Naive B cell (primary cell): Measurements from ENCODE around the gene DCTN5. TPM values are rescaled to one million over a fixed set of nuclear protein-coding genes. Genes with fewer than 3 reads are reported as not detected.

Experiments used
- ATAC-seq, 2 donors: fragments of 150-1000 bp; cut with Tn5 transposase; 2 replicates each; pipeline ENCODE4 v1.10.0; 2021; ENCODE audit warnings: low read depth in 2 of 2, mild to moderate bottlenecking in 2 of 2, moderate library complexity in 2 of 2
- DNase-seq: peaks from one replicate; pipeline ENCODE4 v3.0.0; 2022
- H3K27ac Mint-ChIP-seq, 6 donors: one replicate each; pipeline ENCODE4 v1.8.0; 2020 to 2022; ENCODE audit warnings: mild to moderate bottlenecking in 6 of 6, mixed read lengths in 6 of 6, moderate library complexity in 5 of 6, inconsistent platforms in 2 of 6
- H3K27me3 Mint-ChIP-seq, 3 donors: one replicate each; pipeline ENCODE4 v1.8.0; 2021 to 2022; ENCODE audit warnings: mixed read lengths in 3 of 3, mild to moderate bottlenecking in 1 of 3
- H3K36me3 Mint-ChIP-seq, 2 donors: one replicate each; pipeline ENCODE4 v1.8.0; 2020 to 2022; ENCODE audit warnings: mixed read lengths in 2 of 2, inconsistent platforms in 1 of 2, mild to moderate bottlenecking in 1 of 2
- H3K4me1 Mint-ChIP-seq, 3 donors: one replicate each; pipeline ENCODE4 v1.8.0; 2020 to 2022; ENCODE audit warnings: mixed read lengths in 3 of 3, inconsistent platforms in 1 of 3, mild to moderate bottlenecking in 1 of 3, moderate library complexity in 1 of 3
- H3K4me3 Mint-ChIP-seq, 8 donors: one replicate each; pipeline ENCODE4 v1.8.0; 2020 to 2022; ENCODE audit warnings: mild to moderate bottlenecking in 8 of 8, mixed read lengths in 8 of 8, moderate library complexity in 8 of 8, inconsistent platforms in 2 of 8
- H3K9me3 Mint-ChIP-seq, 7 donors: one replicate each; pipeline ENCODE4 v1.8.0; 2020 to 2022; ENCODE audit warnings: mixed read lengths in 7 of 7, mild to moderate bottlenecking in 5 of 7, inconsistent platforms in 2 of 7, moderate library complexity in 1 of 7
- polyA plus RNA-seq, 6 donors: library from polyadenylated mRNA; unstranded; fragments of 300-500 nt; fragmentation: Illumina TruSeq; gene quantifications; one replicate each; pipeline ENCODE4 v1.2.3, GENCODE V29; 2021; ENCODE audit warnings: low read depth in 6 of 6

The DCTN5 gene
- polyA plus RNA-seq, 6 donors from 2014 or later, result 28.0 to 61.6 (median 48.4) TPM

DNA sequence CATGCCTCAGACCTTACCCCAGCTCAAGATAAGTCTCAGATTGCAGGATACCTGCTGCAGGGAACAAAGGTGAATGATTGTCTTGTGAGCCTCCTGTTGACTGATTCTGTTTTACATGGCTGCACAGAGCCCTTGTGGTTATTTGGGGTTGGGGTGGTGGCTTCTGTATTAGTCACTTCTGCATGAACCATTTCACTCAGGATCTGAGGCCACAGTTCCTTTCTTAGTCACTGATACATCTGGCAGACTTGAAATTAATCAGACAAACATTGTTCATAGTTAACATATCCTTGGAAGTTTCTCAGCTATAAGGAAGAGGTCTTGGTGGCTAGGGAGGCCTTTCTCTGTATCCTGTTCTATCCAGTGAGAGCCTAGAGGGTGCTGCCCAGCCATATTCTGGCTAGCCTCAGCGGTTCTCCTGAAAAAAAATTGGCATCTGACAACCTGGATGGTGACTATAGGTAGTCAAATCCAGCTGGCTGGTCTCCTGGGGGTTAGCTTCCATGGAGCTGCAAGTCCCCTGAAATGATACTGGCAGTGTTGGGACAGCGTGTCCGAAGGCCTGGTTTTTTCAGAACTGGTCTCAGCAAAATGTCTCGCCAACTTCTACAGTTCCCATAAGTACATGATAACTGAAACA lies 29.0 kb downstream of the DCTN5 start:
- Mint-ChIP-seq H3K9me3 (no peaks in the 10 kb centered on the region), H3K4me1 (peaks cover 11 to 25% (median 17%) of the 10 kb centered on the region in 3 donors), H3K36me3 (peaks cover 9 to 39% of the 10 kb centered on the region in 2 donors), H3K27ac (peak overlapping the region in 1 of 6 donors; percentile 56), H3K4me3 (peak overlapping the region in 1 of 8 donors; percentile 45), H3K27me3 (no peaks in the 10 kb centered on the region)
- peak; percentile 67 to 75 for ATAC-seq
- peak; percentile 7 for DNase-seq

DNA sequence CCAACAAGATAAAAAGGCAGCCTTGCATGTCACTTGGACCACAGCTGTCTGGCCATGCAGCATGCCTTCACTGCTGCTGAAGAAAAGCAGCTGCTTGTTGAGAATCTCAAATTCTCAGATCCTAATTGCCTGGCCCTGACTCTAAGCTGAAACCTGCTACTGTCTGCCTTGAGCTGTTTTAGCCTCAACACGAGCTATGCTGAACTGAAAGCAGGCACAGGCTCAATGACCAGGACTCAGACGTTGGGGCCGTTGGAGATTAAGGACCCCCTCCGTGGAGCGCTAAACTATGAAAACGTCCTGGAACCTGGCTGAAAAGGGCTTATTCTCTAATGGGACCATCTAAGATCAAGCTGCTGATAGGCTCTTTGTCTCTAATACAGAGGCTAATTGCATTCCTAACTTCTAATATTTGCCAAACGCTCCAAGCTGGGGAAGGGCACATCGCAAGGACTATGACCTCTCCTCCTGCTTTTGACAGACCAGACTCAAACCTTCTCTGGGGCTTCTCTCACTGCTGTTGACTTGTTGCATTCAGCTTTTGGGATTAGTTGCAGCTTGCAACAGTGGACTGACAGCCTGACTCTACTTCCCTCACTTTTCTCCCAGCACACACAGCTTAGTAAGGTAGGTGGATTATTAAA lies 32.8 kb downstream of the DCTN5 start:
- peaks cover 0 to under 1% of the 10 kb centered on the region in 2 donors for H3K36me3 Mint-ChIP-seq
- no peak overlapping the region for H3K4me3 Mint-ChIP-seq
- H3K4me1 Mint-ChIP-seq, result peaks cover 21 to 28% (median 27%) of the 10 kb centered on the region in 3 donors
- no peak overlapping the region for H3K27ac Mint-ChIP-seq
- no peaks in the 10 kb centered on the region for H3K9me3 Mint-ChIP-seq
- H3K27me3 Mint-ChIP-seq, result peaks cover 0 to 5% (median 0%) of the 10 kb centered on the region in 3 donors
- ATAC-seq, result no peak
- DNase-seq, result no peak

DNA sequence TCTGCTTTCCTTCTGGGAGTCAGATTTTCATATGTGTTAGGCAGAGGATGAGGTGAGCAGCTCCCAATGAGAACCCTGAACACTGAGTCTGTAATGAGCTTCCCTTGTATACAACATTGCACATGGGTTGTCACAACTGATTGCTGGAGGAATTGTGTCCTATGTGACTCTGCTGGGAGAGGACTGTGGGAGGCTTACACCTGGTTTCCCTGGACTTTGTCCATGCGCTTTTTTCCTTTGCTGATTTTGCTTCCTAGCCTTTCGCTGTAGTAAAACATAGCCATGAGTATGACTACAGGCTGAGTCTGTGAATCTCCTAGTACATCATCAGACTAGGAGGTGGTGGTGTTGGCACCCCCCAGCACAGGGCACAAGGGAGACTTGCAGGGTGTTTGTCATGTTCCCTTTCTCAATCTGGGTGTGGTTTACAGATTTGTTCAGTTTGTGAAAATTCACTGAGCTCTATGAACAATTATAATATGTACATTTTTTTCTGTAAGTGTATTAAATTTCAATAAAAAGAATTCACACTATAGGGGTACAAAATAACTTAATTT lies 35.7 kb downstream of the DCTN5 start:
- ATAC-seq (no peak), DNase-seq (no peak)
- no peaks in the 10 kb centered on the region for H3K9me3 Mint-ChIP-seq
- H3K4me1 Mint-ChIP-seq, result peaks cover 16 to 19% (median 16%) of the 10 kb centered on the region in 3 donors
- H3K27me3 Mint-ChIP-seq, result peaks cover 0 to 12% (median 0%) of the 10 kb centered on the region in 3 donors
- peak overlapping the region in 1 of 6 donors; percentile 66 for H3K27ac Mint-ChIP-seq
- peaks cover 0 to under 1% of the 10 kb centered on the region in 2 donors for H3K36me3 Mint-ChIP-seq
- peak overlapping the region in 6 of 8 donors; percentile 26 to 91 (median 79) for H3K4me3 Mint-ChIP-seq

DNA sequence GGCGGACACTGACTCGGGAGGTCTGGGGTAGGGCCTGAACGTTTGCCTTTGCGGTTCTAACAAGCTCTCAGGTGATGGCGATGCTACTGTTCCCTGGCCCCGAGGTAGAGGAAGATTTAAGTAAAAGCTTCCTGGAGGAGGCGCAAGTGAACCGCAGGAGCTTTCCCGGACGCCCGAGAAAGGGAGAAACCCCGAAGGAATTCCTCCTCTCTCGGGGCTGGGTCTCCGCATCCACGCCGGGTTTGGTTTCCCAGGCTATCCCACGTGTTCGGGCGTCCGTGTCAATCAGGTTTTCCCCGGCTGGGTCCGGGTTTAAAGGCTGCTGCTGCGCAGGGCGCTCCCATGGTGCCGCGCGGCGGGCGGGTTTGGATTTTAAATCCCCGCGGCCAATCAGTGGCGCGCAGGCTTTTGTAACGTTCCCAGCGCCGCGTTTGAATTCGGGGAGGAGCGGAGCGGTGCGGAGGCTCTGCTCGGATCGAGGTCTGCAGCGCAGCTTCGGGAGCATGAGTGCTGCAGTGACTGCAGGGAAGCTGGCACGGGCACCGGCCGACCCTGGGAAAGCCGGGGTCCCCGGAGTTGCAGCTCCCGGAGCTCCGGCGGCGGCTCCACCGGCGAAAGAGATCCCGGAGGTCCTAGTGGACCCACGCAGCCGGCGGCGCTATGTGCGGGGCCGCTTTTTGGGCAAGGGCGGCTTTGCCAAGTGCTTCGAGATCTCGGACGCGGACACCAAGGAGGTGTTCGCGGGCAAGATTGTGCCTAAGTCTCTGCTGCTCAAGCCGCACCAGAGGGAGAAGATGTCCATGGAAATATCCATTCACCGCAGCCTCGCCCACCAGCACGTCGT lies 37.4 kb downstream of the DCTN5 start, which contains the start of gene PLK1:
TSS of gene PLK1 (plus strand) at position 460 of the 844 bp plus-strand sequence. CDS start at position 504, 44 bp downstream.
- H3K36me3 Mint-ChIP-seq, result peaks cover 0 to 5% of the 10 kb centered on the region in 2 donors
- H3K4me3 Mint-ChIP-seq, result peak within 1 kb of the TSS; percentile 73 to 94 (median 90)
- ATAC-seq (peak; percentile 94 to 95), DNase-seq (peak; percentile 47)
- peak within 1 kb of the TSS in 2 of 6 donors; percentile 26 to 33 for H3K27ac Mint-ChIP-seq
- no peaks in the 10 kb centered on the region for H3K9me3 Mint-ChIP-seq
- H3K27me3 Mint-ChIP-seq, result peaks cover 0 to 12% (median 0%) of the 10 kb centered on the region in 3 donors
- H3K4me1 Mint-ChIP-seq, result peaks cover 16 to 19% (median 16%) of the 10 kb centered on the region in 3 donors

DNA sequence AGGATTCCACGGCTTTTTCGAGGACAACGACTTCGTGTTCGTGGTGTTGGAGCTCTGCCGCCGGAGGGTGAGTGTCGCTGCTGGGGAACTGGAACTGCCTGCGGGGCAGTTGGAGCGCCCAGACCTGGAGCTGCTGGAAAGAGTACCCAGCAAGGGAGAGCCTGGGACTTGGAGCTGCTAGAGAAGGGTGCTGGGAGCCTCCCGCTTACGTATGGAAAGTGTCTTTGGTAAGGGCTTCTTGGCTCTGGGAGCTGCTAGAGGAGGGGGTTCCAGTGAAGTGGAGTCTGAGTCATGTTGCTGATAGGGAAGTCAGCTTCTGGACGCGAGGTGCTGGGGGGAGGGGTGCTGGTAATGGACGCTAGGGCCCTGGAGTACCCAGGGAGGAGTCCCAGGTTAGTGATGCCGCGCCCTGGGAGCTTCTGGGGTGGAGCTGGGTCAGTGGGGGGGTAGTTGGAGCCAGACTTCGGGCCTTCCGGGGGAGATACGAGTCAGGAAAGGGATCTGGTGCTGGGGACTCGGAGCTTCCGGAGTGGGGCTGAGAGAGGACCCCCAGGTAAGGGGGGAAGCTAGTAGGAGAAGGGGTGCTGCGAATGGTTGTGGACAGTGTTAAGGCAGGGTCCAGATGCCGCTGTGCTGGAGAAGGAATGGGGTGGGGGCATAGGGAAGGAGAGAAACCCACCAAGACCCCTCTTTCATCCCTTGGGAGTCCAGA lies 38.2 kb downstream of the DCTN5 start:
- H3K36me3 Mint-ChIP-seq, result peaks cover 0 to 8% of the 10 kb centered on the region in 2 donors
- ATAC-seq, result peak; percentile 22 to 26
- H3K27ac Mint-ChIP-seq, result peak overlapping the region in 1 of 6 donors; percentile 22
- H3K9me3 Mint-ChIP-seq, result no peaks in the 10 kb centered on the region
- peaks cover 16 to 19% (median 16%) of the 10 kb centered on the region in 3 donors for H3K4me1 Mint-ChIP-seq
- peak; percentile 6 for DNase-seq
- peaks cover 0 to 12% (median 0%) of the 10 kb centered on the region in 3 donors for H3K27me3 Mint-ChIP-seq
- peak overlapping the region; percentile 73 to 93 (median 88) for H3K4me3 Mint-ChIP-seq

DNA sequence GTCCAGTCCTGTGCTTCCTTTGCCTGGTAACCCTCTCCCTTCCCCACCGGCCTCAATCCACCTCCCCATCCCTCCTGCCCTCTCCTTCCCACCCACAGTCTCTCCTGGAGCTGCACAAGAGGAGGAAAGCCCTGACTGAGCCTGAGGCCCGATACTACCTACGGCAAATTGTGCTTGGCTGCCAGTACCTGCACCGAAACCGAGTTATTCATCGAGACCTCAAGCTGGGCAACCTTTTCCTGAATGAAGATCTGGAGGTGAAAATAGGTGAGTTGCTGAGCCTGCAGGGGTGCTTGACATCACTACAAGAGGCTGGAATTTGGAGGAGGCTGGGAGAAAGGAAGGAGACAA lies 38.7 kb downstream of the DCTN5 start:
- Mint-ChIP-seq H3K27ac (no peak overlapping the region), H3K4me1 (peaks cover 16 to 19% (median 16%) of the 10 kb centered on the region in 3 donors), H3K27me3 (peaks cover 0 to 12% (median 0%) of the 10 kb centered on the region in 3 donors), H3K9me3 (no peaks in the 10 kb centered on the region), H3K4me3 (peak overlapping the region in 7 of 8 donors; percentile 28 to 88 (median 73)), H3K36me3 (peaks cover 0 to 8% of the 10 kb centered on the region in 2 donors)
- no peak for ATAC-seq
- DNase-seq, result no peak

DNA sequence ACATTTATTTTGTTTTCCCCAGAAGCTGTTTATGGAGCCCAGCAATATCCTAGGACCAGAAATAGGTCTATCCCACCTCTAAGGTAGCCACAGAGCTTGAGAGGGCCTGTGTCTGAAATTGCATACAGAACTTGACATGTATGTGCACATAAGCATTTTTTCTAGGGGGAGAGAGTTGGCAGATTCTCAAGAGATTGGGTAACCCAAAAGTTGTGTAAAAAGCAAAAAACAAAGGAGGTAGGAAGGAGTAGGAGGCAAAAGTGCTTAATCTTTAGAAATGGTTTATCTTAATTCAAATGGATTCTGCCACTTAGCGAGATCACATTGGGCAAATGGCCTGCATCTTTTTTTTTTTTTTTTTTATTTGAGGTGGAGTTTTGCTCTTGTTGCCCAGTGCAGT lies 40.9 kb downstream of the DCTN5 start:
- no peaks in the 10 kb centered on the region for H3K9me3 Mint-ChIP-seq
- peaks cover 2 to 8% of the 10 kb centered on the region in 2 donors for H3K36me3 Mint-ChIP-seq
- peaks cover 0 to 12% (median 0%) of the 10 kb centered on the region in 3 donors for H3K27me3 Mint-ChIP-seq
- DNase-seq (no peak), ATAC-seq (no peak)
- peaks cover 12 to 19% (median 16%) of the 10 kb centered on the region in 3 donors for H3K4me1 Mint-ChIP-seq
- H3K4me3 Mint-ChIP-seq, result no peak overlapping the region
- no peak overlapping the region for H3K27ac Mint-ChIP-seq

DNA sequence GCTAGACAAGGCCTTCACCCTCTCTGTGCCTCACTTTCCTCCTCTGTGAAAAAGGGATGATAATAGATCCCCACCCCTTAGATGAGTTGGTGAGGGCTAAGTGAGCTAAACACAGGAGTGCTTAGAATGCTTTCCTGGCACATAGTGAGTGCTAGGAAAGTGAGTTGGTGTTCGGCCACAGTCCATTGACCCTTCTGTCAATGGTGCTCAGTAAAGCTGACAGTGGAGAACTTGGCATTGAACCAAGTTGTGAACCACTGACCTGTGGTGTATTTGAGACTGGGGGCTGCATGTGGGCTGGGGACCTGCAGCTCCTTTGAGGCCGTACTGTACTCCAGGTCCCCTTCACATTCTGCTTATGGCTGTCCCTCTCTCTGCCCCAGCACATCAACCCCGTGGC lies 42.2 kb downstream of the DCTN5 start:
- Mint-ChIP-seq H3K4me3 (no peak overlapping the region), H3K4me1 (peaks cover 9 to 13% (median 10%) of the 10 kb centered on the region in 3 donors), H3K27ac (no peak overlapping the region), H3K27me3 (peaks cover 0 to 12% (median 0%) of the 10 kb centered on the region in 3 donors), H3K36me3 (peaks cover 8 to 14% of the 10 kb centered on the region in 2 donors), H3K9me3 (no peaks in the 10 kb centered on the region)
- DNase-seq (no peak), ATAC-seq (no peak)

DNA sequence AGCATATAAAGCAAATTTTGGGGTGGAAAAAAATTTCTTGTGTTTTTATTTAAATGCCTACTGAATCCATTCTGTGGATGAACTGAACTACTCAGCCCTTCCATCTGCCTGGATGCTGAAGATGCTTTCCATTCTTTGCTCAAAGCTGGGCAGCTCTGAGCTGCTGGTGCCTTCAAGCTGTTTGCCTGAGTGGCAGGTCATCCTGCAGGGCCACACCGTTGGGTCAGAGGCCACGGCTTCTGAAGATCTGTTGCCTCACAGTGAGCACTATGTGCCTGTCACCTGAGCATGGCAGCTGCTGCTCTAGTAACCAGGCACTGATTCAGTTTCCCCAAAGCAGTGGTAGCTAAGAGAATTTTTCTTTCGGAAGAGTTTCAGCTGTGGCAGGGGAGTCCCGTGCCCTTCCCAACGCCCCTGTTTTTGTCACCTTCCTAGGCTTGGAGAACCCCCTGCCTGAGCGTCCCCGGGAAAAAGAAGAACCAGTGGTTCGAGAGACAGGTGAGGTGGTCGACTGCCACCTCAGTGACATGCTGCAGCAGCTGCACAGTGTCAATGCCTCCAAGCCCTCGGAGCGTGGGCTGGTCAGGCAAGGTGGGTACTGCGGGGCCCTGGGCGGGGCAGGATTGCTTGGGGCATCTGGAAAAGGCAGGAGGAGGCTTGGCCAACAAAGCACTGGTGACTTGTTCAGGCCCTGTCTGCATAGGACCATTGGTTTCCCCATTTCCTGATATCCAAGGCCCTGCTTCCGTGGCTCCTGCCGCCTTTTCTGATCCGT lies 46.0 kb downstream of the DCTN5 start:
- DNase-seq (no peak), ATAC-seq (no peak)
- no peaks in the 10 kb centered on the region for H3K4me1 Mint-ChIP-seq
- peak overlapping the region in 1 of 6 donors; percentile 60 for H3K27ac Mint-ChIP-seq
- no peak overlapping the region for H3K4me3 Mint-ChIP-seq
- H3K27me3 Mint-ChIP-seq, result no peaks in the 10 kb centered on the region
- H3K36me3 Mint-ChIP-seq, result peaks cover 13 to 31% of the 10 kb centered on the region in 2 donors
- H3K9me3 Mint-ChIP-seq, result no peaks in the 10 kb centered on the region

DNA sequence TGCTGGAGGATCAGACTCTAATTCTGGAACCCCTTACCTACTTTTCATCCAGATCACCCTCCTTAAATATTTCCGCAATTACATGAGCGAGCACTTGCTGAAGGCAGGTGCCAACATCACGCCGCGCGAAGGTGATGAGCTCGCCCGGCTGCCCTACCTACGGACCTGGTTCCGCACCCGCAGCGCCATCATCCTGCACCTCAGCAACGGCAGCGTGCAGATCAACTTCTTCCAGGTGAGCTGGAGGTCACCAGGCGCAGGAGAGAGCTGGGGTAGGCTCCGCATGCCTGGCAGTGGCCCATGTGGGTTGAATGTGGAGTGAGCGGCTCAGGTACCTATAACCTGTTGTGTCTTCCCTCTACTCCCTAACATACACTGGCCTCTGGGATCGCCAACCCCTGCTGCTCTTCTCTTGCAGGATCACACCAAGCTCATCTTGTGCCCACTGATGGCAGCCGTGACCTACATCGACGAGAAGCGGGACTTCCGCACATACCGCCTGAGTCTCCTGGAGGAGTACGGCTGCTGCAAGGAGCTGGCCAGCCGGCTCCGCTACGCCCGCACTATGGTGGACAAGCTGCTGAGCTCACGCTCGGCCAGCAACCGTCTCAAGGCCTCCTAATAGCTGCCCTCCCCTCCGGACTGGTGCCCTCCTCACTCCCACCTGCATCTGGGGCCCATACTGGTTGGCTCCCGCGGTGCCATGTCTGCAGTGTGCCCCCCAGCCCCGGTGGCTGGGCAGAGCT lies 48.3 kb downstream of the DCTN5 start:
- H3K36me3 Mint-ChIP-seq, result peaks cover 7 to 31% of the 10 kb centered on the region in 2 donors
- H3K9me3 Mint-ChIP-seq, result no peaks in the 10 kb centered on the region
- no peak for DNase-seq
- H3K4me1 Mint-ChIP-seq, result peaks cover 0 to 4% (median 2%) of the 10 kb centered on the region in 3 donors
- H3K27me3 Mint-ChIP-seq, result no peaks in the 10 kb centered on the region
- ATAC-seq, result no peak
- H3K4me3 Mint-ChIP-seq, result no peak overlapping the region
- no peak overlapping the region for H3K27ac Mint-ChIP-seq

DNA sequence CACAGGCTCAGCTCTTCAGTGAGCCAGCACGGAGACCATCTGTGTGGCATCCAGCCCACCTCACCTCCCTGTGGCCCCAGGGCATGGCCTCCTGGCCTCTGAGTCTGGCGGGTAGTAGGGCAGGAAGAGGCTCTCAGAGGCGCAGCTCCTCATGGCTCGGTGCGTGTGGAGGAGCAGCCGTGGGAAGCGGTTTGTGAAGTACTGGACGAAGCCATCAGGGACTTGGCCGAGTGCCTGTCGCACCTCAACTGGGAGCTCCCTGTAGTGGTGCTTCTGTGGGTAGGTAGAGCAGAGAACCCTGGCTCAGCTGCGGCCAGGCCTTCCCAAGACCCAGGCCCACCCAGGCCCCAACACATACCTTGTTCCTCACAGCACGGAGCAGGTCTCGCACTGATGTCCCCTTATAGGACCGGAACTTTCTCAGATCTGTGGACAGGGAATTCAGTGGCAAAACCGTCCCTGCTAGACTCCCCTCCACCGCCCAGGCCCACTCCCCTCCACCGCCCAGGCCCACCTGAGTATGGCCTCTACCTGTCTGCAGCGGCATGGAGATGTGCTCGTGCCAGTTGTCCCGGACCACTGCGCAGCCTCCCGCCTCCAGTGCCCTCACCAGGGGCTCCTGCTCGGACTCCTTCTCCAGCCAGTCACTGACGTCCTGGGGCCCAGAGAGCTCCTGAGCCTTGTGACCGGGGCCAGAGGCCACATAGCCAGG lies 49.7 kb downstream of the DCTN5 start:
- H3K4me3 Mint-ChIP-seq, result no peak overlapping the region
- DNase-seq (no peak), ATAC-seq (no peak)
- peaks cover 0 to 11% (median 9%) of the 10 kb centered on the region in 3 donors for H3K4me1 Mint-ChIP-seq
- H3K9me3 Mint-ChIP-seq, result no peaks in the 10 kb centered on the region
- H3K27ac Mint-ChIP-seq, result no peak overlapping the region
- H3K27me3 Mint-ChIP-seq, result peaks cover 0 to 6% (median under 1%) of the 10 kb centered on the region in 3 donors
- H3K36me3 Mint-ChIP-seq, result peaks cover 7 to 31% of the 10 kb centered on the region in 2 donors
